ENCODE data around the gene PPP6R3.

The PPP6R3 gene

GRCh38 chr11:68584097-68584496 is 123.5 kb downstream of the PPP6R3 start:
- ATAC-seq (replicated peaks) (peak; percentile 63), DNase-seq (peak; percentile 46 to 50 (median 47))
- no peaks in the 10 kb centered on the region for H3K9me3 Mint-ChIP-seq
- H3K4me3 Mint-ChIP-seq, result no peak overlapping the region
- H3K4me1 Mint-ChIP-seq (ENCODE audit: low read depth in 2 of 2), result peaks cover 8 to 20% of the 10 kb centered on the region in 2 donors
- H3K36me3 Mint-ChIP-seq (ENCODE audit: insufficient read depth), result peaks cover 51% of the 10 kb centered on the region
- peak overlapping the region in 1 of 2 donors; percentile 64 for H3K27ac Mint-ChIP-seq
- H3K27me3 Mint-ChIP-seq, result no peaks in the 10 kb centered on the region

- Mint-ChIP-seq H3K9me3 (no peaks in the 10 kb centered on the region), H3K36me3 (ENCODE audit: insufficient read depth) (peaks cover 55% of the 10 kb centered on the region), H3K27me3 (no peaks in the 10 kb centered on the region), H3K4me3 (no peak overlapping the region), H3K27ac (no peak overlapping the region), H3K4me1 (ENCODE audit: low read depth in 2 of 2) (peaks cover 6 to 19% of the 10 kb centered on the region in 2 donors)
- ATAC-seq (replicated peaks) (no peak), DNase-seq (no peak)
Observed at GRCh38 chr11:68584991-68585524, 124.5 kb downstream of the PPP6R3 start.

GRCh38 chr11:68589547-68590216 is 129.1 kb downstream of the PPP6R3 start:
- no peaks in the 10 kb centered on the region for H3K27me3 Mint-ChIP-seq
- ATAC-seq (replicated peaks), result no peak
- H3K4me1 Mint-ChIP-seq (ENCODE audit: low read depth in 2 of 2), result peaks cover 0 to 5% of the 10 kb centered on the region in 2 donors
- no peak overlapping the region for H3K4me3 Mint-ChIP-seq
- H3K36me3 Mint-ChIP-seq (ENCODE audit: insufficient read depth), result peaks cover 74% of the 10 kb centered on the region
- H3K9me3 Mint-ChIP-seq, result no peaks in the 10 kb centered on the region
- no peak for DNase-seq
- H3K27ac Mint-ChIP-seq, result no peak overlapping the region

- H3K36me3 Mint-ChIP-seq (ENCODE audit: insufficient read depth), result peaks cover 76% of the 10 kb centered on the region
- H3K27ac Mint-ChIP-seq, result no peak overlapping the region
Observed at GRCh38 chr11:68591719-68592118, 131.2 kb downstream of the PPP6R3 start.

GRCh38 chr11:68593441-68593840 is 132.9 kb downstream of the PPP6R3 start:
- DNase-seq, result no peak
- no peak for ATAC-seq (replicated peaks)
- no peaks in the 10 kb centered on the region for H3K27me3 Mint-ChIP-seq
- H3K27ac Mint-ChIP-seq, result peak overlapping the region in 1 of 2 donors; percentile 1
- peaks cover 87% of the 10 kb centered on the region for H3K36me3 Mint-ChIP-seq (ENCODE audit: insufficient read depth)
- H3K4me1 Mint-ChIP-seq (ENCODE audit: low read depth in 2 of 2), result peaks cover 0 to 12% of the 10 kb centered on the region in 2 donors
- no peaks in the 10 kb centered on the region for H3K9me3 Mint-ChIP-seq
- H3K4me3 Mint-ChIP-seq, result no peak overlapping the region

More at GRCh38 chr11:68591719-68592118, 131.2 kb downstream of the PPP6R3 start:
- Mint-ChIP-seq H3K27me3 (no peaks in the 10 kb centered on the region), H3K4me3 (no peak overlapping the region), H3K4me1 (ENCODE audit: low read depth in 2 of 2) (peaks cover 0 to 5% of the 10 kb centered on the region in 2 donors), H3K9me3 (no peaks in the 10 kb centered on the region)
- ATAC-seq (replicated peaks) (no peak), DNase-seq (no peak)

GRCh38 chr11:68594123-68594522 is 133.6 kb downstream of the PPP6R3 start:
- no peaks in the 10 kb centered on the region for H3K27me3 Mint-ChIP-seq
- peaks cover 0 to 12% of the 10 kb centered on the region in 2 donors for H3K4me1 Mint-ChIP-seq (ENCODE audit: low read depth in 2 of 2)
- H3K4me3 Mint-ChIP-seq, result no peak overlapping the region
- ATAC-seq (replicated peaks) (no peak), DNase-seq (no peak)
- H3K27ac Mint-ChIP-seq, result peak overlapping the region in 1 of 2 donors; percentile 1
- peaks cover 88% of the 10 kb centered on the region for H3K36me3 Mint-ChIP-seq (ENCODE audit: insufficient read depth)
- no peaks in the 10 kb centered on the region for H3K9me3 Mint-ChIP-seq

GRCh38 chr11:68596231-68596630 is 135.7 kb downstream of the PPP6R3 start:
- Mint-ChIP-seq H3K27me3 (no peaks in the 10 kb centered on the region), H3K4me3 (no peak overlapping the region), H3K27ac (peak overlapping the region in 1 of 2 donors; percentile 75), H3K4me1 (ENCODE audit: low read depth in 2 of 2) (peaks cover 0 to 7% of the 10 kb centered on the region in 2 donors), H3K9me3 (no peaks in the 10 kb centered on the region), H3K36me3 (ENCODE audit: insufficient read depth) (peaks cover 84% of the 10 kb centered on the region)
- DNase-seq, result no peak
- no peak for ATAC-seq (replicated peaks)

GRCh38 chr11:68598816-68599653 is 138.5 kb downstream of the PPP6R3 start:
- H3K4me3 Mint-ChIP-seq, result no peak overlapping the region
- peaks cover 0 to 7% of the 10 kb centered on the region in 2 donors for H3K4me1 Mint-ChIP-seq (ENCODE audit: low read depth in 2 of 2)
- DNase-seq (no peak), ATAC-seq (replicated peaks) (no peak)
- no peak overlapping the region for H3K27ac Mint-ChIP-seq
- H3K9me3 Mint-ChIP-seq, result no peaks in the 10 kb centered on the region
- H3K27me3 Mint-ChIP-seq, result no peaks in the 10 kb centered on the region
- H3K36me3 Mint-ChIP-seq (ENCODE audit: insufficient read depth), result peaks cover 81% of the 10 kb centered on the region

- ATAC-seq (replicated peaks) (no peak), DNase-seq (no peak)
- Mint-ChIP-seq H3K36me3 (ENCODE audit: insufficient read depth) (peaks cover 86% of the 10 kb centered on the region), H3K9me3 (no peaks in the 10 kb centered on the region), H3K4me1 (ENCODE audit: low read depth in 2 of 2) (peaks cover 0 to 7% of the 10 kb centered on the region in 2 donors), H3K27ac (no peak overlapping the region), H3K27me3 (no peaks in the 10 kb centered on the region), H3K4me3 (no peak overlapping the region)
Observed at GRCh38 chr11:68601147-68601546, 140.6 kb downstream of the PPP6R3 start.

- ATAC-seq (replicated peaks) (no peak), DNase-seq (no peak)
- Mint-ChIP-seq H3K4me1 (ENCODE audit: low read depth in 2 of 2) (no peaks in the 10 kb centered on the region), H3K4me3 (no peak overlapping the region), H3K36me3 (ENCODE audit: insufficient read depth) (peaks cover 89% of the 10 kb centered on the region), H3K27ac (peak overlapping the region in 1 of 2 donors; percentile 62), H3K27me3 (no peaks in the 10 kb centered on the region), H3K9me3 (no peaks in the 10 kb centered on the region)
Observed at GRCh38 chr11:68609761-68610160, 149.2 kb downstream of the PPP6R3 start.

GRCh38 chr11:68610452-68611116 is 150.0 kb downstream of the PPP6R3 start:
- peaks cover 88% of the 10 kb centered on the region for H3K36me3 Mint-ChIP-seq (ENCODE audit: insufficient read depth)
- DNase-seq (no peak), ATAC-seq (replicated peaks) (no peak)
- no peak overlapping the region for H3K4me3 Mint-ChIP-seq
- H3K4me1 Mint-ChIP-seq (ENCODE audit: low read depth in 2 of 2), result no peaks in the 10 kb centered on the region
- H3K27me3 Mint-ChIP-seq, result no peaks in the 10 kb centered on the region
- no peaks in the 10 kb centered on the region for H3K9me3 Mint-ChIP-seq
- H3K27ac Mint-ChIP-seq, result peak overlapping the region in 1 of 2 donors; percentile 62

GRCh38 chr11:68615657-68616056 is 155.1 kb downstream of the PPP6R3 start:
- Mint-ChIP-seq H3K4me3 (no peak overlapping the region), H3K27me3 (no peaks in the 10 kb centered on the region), H3K4me1 (ENCODE audit: low read depth in 2 of 2) (no peaks in the 10 kb centered on the region), H3K9me3 (no peaks in the 10 kb centered on the region), H3K36me3 (ENCODE audit: insufficient read depth) (peaks cover 52% of the 10 kb centered on the region), H3K27ac (peak overlapping the region in 1 of 2 donors; percentile 76)
- DNase-seq (no peak), ATAC-seq (replicated peaks) (no peak)
